Esophagus muscularis mucosa (tissue), 4 donors: ENCODE data around the gene RASAL1.
A peak's percentile ranks its signal among the peaks of the same experiment; 100 is the strongest.

Source experiments
- CTCF ChIP-seq, 3 experiments: fragments of 200-600 bp in 2 of 3; fragments of 450-650 bp in 1 of 3; sonication (generic) in 2 of 3; IDR thresholded peaks; one replicate each; pipeline ENCODE4 v1.5.1; 2017 to 2019; ENCODE audit warnings: antibody characterized with exemption in 3 of 3, mild to moderate bottlenecking in 2 of 3, moderate library complexity in 1 of 3
- EP300 ChIP-seq: sonication (generic); formaldehyde crosslinking; IDR thresholded peaks from one replicate; pipeline ENCODE4 v1.6.1; 2017; ENCODE audit warnings: antibody characterized with exemption
- POLR2A ChIP-seq: fragments of 450-650 bp; IDR thresholded peaks from one replicate; pipeline ENCODE4 v1.6.1; 2017; ENCODE audit warnings: antibody characterized with exemption, moderate library complexity, mild to moderate bottlenecking, low read depth
- POLR2AphosphoS5 ChIP-seq, 2 donors: sonication (generic); formaldehyde crosslinking; IDR thresholded peaks; one replicate each; pipeline ENCODE4 v1.6.1; 2017; ENCODE audit warnings: antibody characterized with exemption in 2 of 2

- TF ChIP-seq POLR2A, result no peak
- TF ChIP-seq POLR2AphosphoS5 (IDR thresholded peaks at IDR 0.05), result no peak
- peak; percentile 35 to 49 (median 46) for TF ChIP-seq CTCF (IDR thresholded peaks at IDR 0.05)
- TF ChIP-seq EP300, result no peak
Measured at GRCh38 chr12:113152835-113153814, 17.6 kb upstream of the RASAL1 start.
